ENCODE results near the gene IL31RA.

Gene IL31RA

DNA sequence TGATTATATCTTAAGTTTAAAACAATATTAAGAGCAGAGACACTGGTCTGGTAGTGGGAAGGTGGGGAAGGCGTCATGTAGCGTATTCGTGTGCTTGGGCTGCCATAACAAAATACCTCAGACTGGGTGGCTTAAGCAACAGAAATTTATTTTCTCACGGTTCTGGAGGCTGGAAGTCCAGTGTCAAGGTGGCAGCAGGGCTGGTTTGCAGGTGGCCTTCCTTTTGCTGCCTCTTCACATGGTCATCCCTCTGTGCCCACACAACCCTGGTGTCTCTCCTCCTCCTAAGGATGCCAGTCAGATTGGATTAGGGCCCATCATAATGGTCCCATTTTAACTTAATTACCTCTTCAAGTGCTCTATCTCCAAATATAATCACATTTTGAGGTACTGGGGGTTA is 9.6 kb downstream of the IL31RA start:
- Histone ChIP-seq H3K9me3 (ENCODE audit: control insufficient read depth in 1 of 2, low read length in 2 of 2) (no peaks in the 10 kb centered on the region), H3K27ac (ENCODE audit: low read length) (no peak overlapping the region), H3K4me3 (ENCODE audit: low read depth in 1 of 2, low read length in 2 of 2) (no peak overlapping the region), H3K36me3 (ENCODE audit: control insufficient read depth in 1 of 2, insufficient read depth in 2 of 2, low read length in 2 of 2) (no peaks in the 10 kb centered on the region), H3K27me3 (ENCODE audit: low read depth, low read length) (no peaks in the 10 kb centered on the region), H3K4me1 (ENCODE audit: control insufficient read depth in 1 of 2, insufficient read depth in 2 of 2, low read length in 2 of 2) (no peaks in the 10 kb centered on the region)

DNA sequence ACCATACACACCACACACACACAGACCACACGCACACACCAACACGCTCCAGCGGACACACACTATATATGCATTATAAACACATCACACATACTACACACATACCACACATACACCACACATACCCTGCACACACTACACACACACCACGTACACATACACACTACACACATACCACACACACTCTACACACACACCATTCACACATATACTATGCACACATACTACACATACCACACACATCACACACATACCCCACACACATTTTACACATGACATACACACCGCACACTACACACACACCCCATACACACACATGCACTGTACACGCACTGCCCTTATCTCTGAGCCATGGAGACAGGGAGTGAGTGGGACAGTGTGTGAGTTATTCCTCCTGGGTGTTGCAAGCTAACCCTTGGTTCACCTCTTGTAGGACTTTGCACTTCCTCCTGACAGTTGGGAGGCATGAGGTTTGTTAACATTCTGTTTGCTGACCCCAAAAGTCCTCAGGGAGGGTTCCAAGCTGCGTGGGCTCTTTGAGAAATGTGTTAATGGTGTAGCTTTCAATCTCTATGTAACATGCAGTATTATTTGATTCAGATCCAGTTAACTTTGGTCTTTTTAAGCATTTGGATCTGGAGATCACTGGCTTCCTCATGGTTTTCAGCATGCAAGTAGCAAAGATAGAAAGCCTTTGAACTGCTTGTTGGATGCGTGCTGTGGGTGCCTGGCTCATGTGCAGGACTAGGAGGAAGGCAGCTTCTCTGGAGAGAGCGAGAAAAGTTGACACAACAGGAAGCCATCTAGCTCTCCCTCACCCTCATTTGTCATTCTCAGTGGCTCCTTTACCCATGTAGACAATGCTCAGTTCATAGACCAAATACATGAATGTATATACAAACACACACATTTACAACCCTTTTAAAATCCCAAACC is 13.7 kb downstream of the IL31RA start:
- Histone ChIP-seq H3K4me3 (ENCODE audit: low read depth in 1 of 2, low read length in 2 of 2) (no peak overlapping the region), H3K27me3 (ENCODE audit: low read depth, low read length) (no peaks in the 10 kb centered on the region), H3K9me3 (ENCODE audit: control insufficient read depth in 1 of 2, low read length in 2 of 2) (no peaks in the 10 kb centered on the region), H3K36me3 (ENCODE audit: control insufficient read depth in 1 of 2, insufficient read depth in 2 of 2, low read length in 2 of 2) (no peaks in the 10 kb centered on the region), H3K4me1 (ENCODE audit: control insufficient read depth in 1 of 2, insufficient read depth in 2 of 2, low read length in 2 of 2) (no peaks in the 10 kb centered on the region), H3K27ac (ENCODE audit: low read length) (no peak overlapping the region)

DNA sequence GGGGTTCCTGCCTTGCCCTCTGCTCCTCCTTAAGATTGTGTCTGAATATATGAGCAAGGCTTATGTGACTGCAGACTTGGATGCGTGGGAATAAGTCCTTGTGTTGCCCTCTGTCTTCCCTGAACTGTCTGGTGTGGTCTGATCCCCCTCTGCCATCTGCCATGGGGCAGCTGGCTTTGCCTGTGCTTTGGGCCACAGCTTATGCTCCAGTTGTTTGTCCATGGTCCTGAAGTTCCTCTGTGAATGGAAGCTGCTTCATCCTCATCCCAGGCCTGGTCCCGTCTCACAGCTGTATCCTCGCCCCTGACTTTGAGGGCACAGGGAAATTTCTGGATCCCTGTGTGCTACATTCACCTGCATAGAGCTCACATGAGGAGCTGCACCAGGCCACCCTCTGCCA is 14.7 kb downstream of the IL31RA start:
- H3K4me3 ChIP-seq (ENCODE audit: low read depth in 1 of 2, low read length in 2 of 2) = no peak overlapping the region
- H3K27ac ChIP-seq (ENCODE audit: low read length) = no peak overlapping the region
- H3K9me3 ChIP-seq (ENCODE audit: control insufficient read depth in 1 of 2, low read length in 2 of 2) = no peaks in the 10 kb centered on the region
- H3K27me3 ChIP-seq (ENCODE audit: low read depth, low read length) = no peaks in the 10 kb centered on the region
- no peaks in the 10 kb centered on the region for H3K36me3 ChIP-seq (ENCODE audit: control insufficient read depth in 1 of 2, insufficient read depth in 2 of 2, low read length in 2 of 2)
- H3K4me1 ChIP-seq (ENCODE audit: control insufficient read depth in 1 of 2, insufficient read depth in 2 of 2, low read length in 2 of 2) = no peaks in the 10 kb centered on the region

DNA sequence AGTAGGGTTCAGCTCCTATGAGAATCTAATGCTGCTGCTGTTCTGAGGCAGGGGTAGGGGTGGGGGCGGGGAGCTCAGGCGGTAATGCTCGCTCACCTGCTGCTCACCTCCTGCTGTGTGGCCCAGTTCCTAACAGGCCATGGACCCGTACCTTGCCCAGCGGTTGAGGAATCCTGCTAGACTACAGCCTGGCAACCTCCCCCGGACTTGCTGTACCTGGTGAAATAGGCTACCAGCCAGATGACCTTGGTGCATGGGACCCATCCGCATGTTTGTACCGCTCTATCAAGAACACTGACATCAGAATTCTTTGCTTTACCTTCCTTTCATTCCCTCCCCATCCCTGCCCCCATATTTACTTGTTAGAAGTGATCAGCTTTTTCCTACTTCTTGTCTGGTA is 15.3 kb downstream of the IL31RA start:
- Histone ChIP-seq H3K9me3 (ENCODE audit: control insufficient read depth in 1 of 2, low read length in 2 of 2) (no peaks in the 10 kb centered on the region), H3K4me1 (ENCODE audit: control insufficient read depth in 1 of 2, insufficient read depth in 2 of 2, low read length in 2 of 2) (no peaks in the 10 kb centered on the region), H3K27ac (ENCODE audit: low read length) (no peak overlapping the region), H3K27me3 (ENCODE audit: low read depth, low read length) (no peaks in the 10 kb centered on the region), H3K4me3 (ENCODE audit: low read depth in 1 of 2, low read length in 2 of 2) (no peak overlapping the region), H3K36me3 (ENCODE audit: control insufficient read depth in 1 of 2, insufficient read depth in 2 of 2, low read length in 2 of 2) (no peaks in the 10 kb centered on the region)

DNA sequence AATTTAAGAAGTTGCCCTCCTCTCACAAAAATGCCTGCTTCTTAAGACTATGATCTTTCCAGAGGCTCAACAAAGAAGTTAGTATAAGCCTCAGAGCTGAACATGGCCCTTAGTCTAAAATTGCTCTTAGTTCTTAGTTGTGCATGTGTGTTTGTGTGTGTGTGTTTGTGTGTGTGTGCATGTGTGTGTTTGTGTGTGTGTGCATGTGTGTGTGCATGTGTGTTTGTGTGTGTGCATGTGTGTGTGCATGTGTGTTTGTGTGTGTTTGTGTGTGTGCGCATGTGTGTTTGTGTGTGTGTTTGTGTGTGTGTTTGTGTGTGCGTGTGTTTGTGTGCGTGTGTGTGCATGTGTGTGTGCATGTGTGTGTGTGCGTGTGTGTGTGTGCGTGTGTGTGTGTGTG is 15.8 kb downstream of the IL31RA start:
- Histone ChIP-seq H3K4me1 (ENCODE audit: control insufficient read depth in 1 of 2, insufficient read depth in 2 of 2, low read length in 2 of 2) (no peaks in the 10 kb centered on the region), H3K27me3 (ENCODE audit: low read depth, low read length) (no peaks in the 10 kb centered on the region), H3K9me3 (ENCODE audit: control insufficient read depth in 1 of 2, low read length in 2 of 2) (no peaks in the 10 kb centered on the region), H3K4me3 (ENCODE audit: low read depth in 1 of 2, low read length in 2 of 2) (no peak overlapping the region), H3K27ac (ENCODE audit: low read length) (no peak overlapping the region), H3K36me3 (ENCODE audit: control insufficient read depth in 1 of 2, insufficient read depth in 2 of 2, low read length in 2 of 2) (no peaks in the 10 kb centered on the region)

DNA sequence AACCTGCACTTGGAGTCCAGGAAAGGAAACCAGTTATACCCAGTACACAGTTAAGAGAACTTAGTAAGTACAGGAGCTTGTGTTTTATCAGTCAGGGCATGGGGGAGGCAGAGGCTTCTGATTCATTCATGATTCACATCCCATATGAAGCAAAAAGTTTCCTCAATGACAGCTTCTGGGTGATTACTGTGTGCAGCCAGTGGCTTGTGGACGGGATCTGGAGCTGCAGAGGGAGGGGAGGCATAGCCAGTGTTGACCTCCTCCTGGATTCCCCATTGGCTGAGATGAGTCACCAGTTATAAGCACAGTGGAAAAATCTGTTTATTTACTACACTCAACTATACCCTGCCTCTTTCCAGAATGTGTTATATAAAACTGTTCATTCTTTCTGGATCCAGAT is 17.7 kb downstream of the IL31RA start:
- Histone ChIP-seq H3K27ac (ENCODE audit: low read length) (no peak overlapping the region), H3K27me3 (ENCODE audit: low read depth, low read length) (no peaks in the 10 kb centered on the region), H3K36me3 (ENCODE audit: control insufficient read depth in 1 of 2, insufficient read depth in 2 of 2, low read length in 2 of 2) (no peaks in the 10 kb centered on the region), H3K4me3 (ENCODE audit: low read depth in 1 of 2, low read length in 2 of 2) (no peak overlapping the region), H3K4me1 (ENCODE audit: control insufficient read depth in 1 of 2, insufficient read depth in 2 of 2, low read length in 2 of 2) (no peaks in the 10 kb centered on the region), H3K9me3 (ENCODE audit: control insufficient read depth in 1 of 2, low read length in 2 of 2) (no peaks in the 10 kb centered on the region)

DNA sequence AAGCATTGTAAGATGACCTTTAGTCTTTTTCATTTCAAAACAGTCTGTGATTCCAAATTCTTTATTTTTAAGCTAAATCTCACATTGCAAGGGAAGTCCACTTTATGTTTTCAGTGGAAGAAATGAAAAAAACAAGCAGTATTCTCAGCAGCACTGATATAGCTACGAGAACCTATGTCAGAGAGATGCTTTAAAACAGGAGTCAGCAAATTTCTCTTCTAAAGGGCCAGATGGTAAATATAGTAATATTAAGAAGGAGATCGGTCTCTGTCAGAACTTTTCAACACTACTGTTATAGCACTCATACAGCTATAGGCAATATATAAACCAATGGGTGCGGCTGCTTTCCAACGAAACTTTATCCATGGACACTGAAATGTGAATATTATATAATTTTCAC is 18.7 kb downstream of the IL31RA start:
- no peaks in the 10 kb centered on the region for H3K4me1 ChIP-seq (ENCODE audit: control insufficient read depth in 1 of 2, insufficient read depth in 2 of 2, low read length in 2 of 2)
- no peaks in the 10 kb centered on the region for H3K36me3 ChIP-seq (ENCODE audit: control insufficient read depth in 1 of 2, insufficient read depth in 2 of 2, low read length in 2 of 2)
- no peaks in the 10 kb centered on the region for H3K9me3 ChIP-seq (ENCODE audit: control insufficient read depth in 1 of 2, low read length in 2 of 2)
- no peak overlapping the region for H3K4me3 ChIP-seq (ENCODE audit: low read depth in 1 of 2, low read length in 2 of 2)
- no peak overlapping the region for H3K27ac ChIP-seq (ENCODE audit: low read length)
- H3K27me3 ChIP-seq (ENCODE audit: low read depth, low read length) = no peaks in the 10 kb centered on the region

DNA sequence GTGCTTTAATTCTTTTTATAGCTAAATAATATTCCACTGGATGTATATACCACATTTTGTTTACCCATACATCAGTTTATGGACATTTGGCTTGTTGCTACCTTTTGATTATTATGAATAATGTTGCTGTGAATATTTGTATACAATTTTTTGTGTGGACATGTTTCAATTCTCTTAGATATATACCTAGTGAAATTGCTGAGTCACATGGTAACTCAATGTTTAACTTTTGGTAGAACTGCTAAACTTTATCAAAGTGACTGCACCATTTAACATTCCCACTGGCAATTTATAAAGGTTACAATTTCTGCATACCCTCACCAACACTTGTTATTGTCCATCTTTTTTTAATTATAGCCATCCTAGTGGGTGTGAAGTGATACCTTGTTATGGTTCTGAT is 22.1 kb downstream of the IL31RA start:
- Histone ChIP-seq H3K4me1 (ENCODE audit: control insufficient read depth in 1 of 2, insufficient read depth in 2 of 2, low read length in 2 of 2) (no peaks in the 10 kb centered on the region), H3K27me3 (ENCODE audit: low read depth, low read length) (no peaks in the 10 kb centered on the region), H3K9me3 (ENCODE audit: control insufficient read depth in 1 of 2, low read length in 2 of 2) (no peaks in the 10 kb centered on the region), H3K36me3 (ENCODE audit: control insufficient read depth in 1 of 2, insufficient read depth in 2 of 2, low read length in 2 of 2) (no peaks in the 10 kb centered on the region), H3K4me3 (ENCODE audit: low read depth in 1 of 2, low read length in 2 of 2) (no peak overlapping the region), H3K27ac (ENCODE audit: low read length) (no peak overlapping the region)

DNA sequence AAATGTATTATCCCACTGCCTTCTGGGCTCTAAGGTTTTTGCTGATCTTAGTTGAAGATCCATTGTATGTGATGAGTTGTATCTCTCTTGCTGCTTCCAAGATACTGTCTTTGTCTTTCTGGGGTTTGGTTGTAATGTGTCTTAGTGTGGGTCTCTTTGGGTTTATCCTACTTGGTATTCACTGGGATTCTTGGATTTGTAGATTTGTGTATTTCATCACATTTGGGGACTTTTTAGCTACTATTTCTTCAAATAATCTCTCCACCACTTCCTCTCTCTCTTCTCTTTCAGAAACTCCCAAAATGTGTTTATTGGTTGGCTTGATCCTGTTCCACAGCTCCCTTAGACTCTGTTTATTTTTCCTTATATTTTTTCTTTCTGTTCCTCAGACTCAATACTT is 26.5 kb downstream of the IL31RA start:
- Histone ChIP-seq H3K36me3 (ENCODE audit: control insufficient read depth in 1 of 2, insufficient read depth in 2 of 2, low read length in 2 of 2) (no peaks in the 10 kb centered on the region), H3K27ac (ENCODE audit: low read length) (no peak overlapping the region), H3K4me3 (ENCODE audit: low read depth in 1 of 2, low read length in 2 of 2) (no peak overlapping the region), H3K4me1 (ENCODE audit: control insufficient read depth in 1 of 2, insufficient read depth in 2 of 2, low read length in 2 of 2) (no peaks in the 10 kb centered on the region), H3K9me3 (ENCODE audit: control insufficient read depth in 1 of 2, low read length in 2 of 2) (no peaks in the 10 kb centered on the region), H3K27me3 (ENCODE audit: low read depth, low read length) (no peaks in the 10 kb centered on the region)

DNA sequence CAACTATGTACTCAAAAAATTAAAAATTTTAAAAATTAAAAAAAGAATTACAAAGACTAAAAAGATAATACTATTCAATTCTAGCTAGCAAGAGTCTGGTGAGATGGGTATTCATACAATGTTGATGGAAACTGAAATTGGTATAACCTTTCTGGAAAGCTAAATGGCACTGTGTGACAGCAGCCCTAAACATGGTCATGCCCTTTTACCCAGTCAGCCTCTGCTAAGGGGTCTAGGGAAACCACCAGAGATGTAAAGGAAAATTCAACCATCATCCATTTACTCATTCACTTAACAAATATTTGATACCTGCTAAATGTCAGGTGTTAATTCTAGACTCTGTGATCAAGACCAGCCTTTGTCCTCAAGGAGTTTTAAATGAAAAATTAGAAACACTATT is 29.3 kb downstream of the IL31RA start:
- Histone ChIP-seq H3K36me3 (ENCODE audit: control insufficient read depth in 1 of 2, insufficient read depth in 2 of 2, low read length in 2 of 2) (no peaks in the 10 kb centered on the region), H3K27me3 (ENCODE audit: low read depth, low read length) (no peaks in the 10 kb centered on the region), H3K27ac (ENCODE audit: low read length) (no peak overlapping the region), H3K4me3 (ENCODE audit: low read depth in 1 of 2, low read length in 2 of 2) (no peak overlapping the region), H3K4me1 (ENCODE audit: control insufficient read depth in 1 of 2, insufficient read depth in 2 of 2, low read length in 2 of 2) (no peaks in the 10 kb centered on the region), H3K9me3 (ENCODE audit: control insufficient read depth in 1 of 2, low read length in 2 of 2) (no peaks in the 10 kb centered on the region)

DNA sequence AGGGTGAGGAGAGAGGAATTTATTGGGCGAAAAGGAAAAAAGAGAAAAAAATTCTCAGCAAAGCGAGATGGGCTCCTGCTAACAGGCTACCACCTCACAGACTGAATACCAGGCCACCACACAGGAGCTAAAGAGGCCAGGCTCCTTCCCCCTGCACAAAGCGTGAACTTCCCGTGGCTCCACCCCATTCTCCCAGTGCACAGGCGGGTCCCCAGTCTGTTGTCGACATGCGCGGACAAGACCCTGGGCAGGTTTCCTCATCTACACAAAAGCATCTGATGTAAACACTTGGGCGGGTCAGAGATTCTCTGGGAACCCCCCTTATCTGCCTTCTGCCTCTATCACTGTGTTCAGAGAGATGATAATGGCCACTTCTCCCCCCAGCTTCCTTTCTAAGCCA is 34.2 kb downstream of the IL31RA start:
- no peaks in the 10 kb centered on the region for H3K9me3 ChIP-seq (ENCODE audit: control insufficient read depth in 1 of 2, low read length in 2 of 2)
- H3K27ac ChIP-seq (ENCODE audit: low read length) = no peak overlapping the region
- no peaks in the 10 kb centered on the region for H3K4me1 ChIP-seq (ENCODE audit: control insufficient read depth in 1 of 2, insufficient read depth in 2 of 2, low read length in 2 of 2)
- no peaks in the 10 kb centered on the region for H3K36me3 ChIP-seq (ENCODE audit: control insufficient read depth in 1 of 2, insufficient read depth in 2 of 2, low read length in 2 of 2)
- no peaks in the 10 kb centered on the region for H3K27me3 ChIP-seq (ENCODE audit: low read depth, low read length)
- H3K4me3 ChIP-seq (ENCODE audit: low read depth in 1 of 2, low read length in 2 of 2) = no peak overlapping the region

DNA sequence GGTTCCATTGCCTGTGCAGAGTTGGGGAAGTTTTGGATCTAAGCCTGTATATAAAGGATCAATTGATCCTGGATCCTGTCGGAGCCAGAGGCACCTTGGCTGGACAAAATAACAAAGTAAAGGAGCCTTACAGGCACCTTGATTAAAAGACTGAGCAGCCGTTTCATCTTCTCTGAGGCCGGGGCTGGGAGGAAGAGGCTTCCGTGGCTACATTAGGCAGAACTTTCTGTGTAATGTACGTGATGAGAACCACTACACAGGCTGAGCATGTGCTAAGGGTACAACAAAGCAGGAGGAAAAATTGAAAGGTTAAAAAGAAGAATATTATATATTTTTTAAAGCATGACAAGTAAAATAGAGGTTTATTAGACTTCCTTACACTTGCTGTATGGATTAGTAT is 37.0 kb downstream of the IL31RA start:
- H3K4me3 ChIP-seq (ENCODE audit: low read depth in 1 of 2, low read length in 2 of 2) = no peak overlapping the region
- no peak overlapping the region for H3K27ac ChIP-seq (ENCODE audit: low read length)
- H3K27me3 ChIP-seq (ENCODE audit: low read depth, low read length) = no peaks in the 10 kb centered on the region
- H3K9me3 ChIP-seq (ENCODE audit: control insufficient read depth in 1 of 2, low read length in 2 of 2) = peaks cover 0 to 2% of the 10 kb centered on the region in 2 donors
- no peaks in the 10 kb centered on the region for H3K4me1 ChIP-seq (ENCODE audit: control insufficient read depth in 1 of 2, insufficient read depth in 2 of 2, low read length in 2 of 2)
- no peaks in the 10 kb centered on the region for H3K36me3 ChIP-seq (ENCODE audit: control insufficient read depth in 1 of 2, insufficient read depth in 2 of 2, low read length in 2 of 2)
